ENCODE results near the gene HEMK1. TPM values are rescaled to one million over a fixed set of nuclear protein-coding genes. Genes with fewer than 3 reads are reported as not detected.
A peak's percentile ranks its signal among the peaks of the same experiment; 100 is the strongest.

Gene HEMK1
- total RNA-seq, 1 experiment from 2014 or later, result 12.5 TPM

DNA sequence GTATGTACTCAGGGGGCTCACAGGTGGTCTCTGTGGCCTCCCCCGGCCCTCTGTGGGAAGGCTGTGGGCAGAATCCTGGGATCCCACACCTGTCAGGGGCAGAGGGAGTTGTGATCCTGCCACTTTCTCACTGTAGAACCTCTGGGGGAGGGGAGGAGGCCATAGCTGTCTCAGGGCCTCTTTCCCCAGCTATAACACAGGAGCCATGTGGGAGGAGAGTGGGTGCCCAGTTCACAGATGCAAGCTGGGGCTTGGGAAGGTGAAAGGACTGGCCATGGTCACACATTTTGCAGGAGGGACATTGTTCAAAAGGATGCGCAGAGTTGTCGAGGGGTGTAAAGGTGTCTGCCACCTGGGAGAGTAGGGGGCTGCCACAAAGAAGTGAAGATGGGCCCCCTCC is 59.3 kb downstream of the HEMK1 start:
- Histone ChIP-seq H2BK15ac (ENCODE audit: low read depth, low read length) (no peak overlapping the region), H2BK120ac (ENCODE audit: low read depth, low read length, poor library complexity, severe bottlenecking) (no peak overlapping the region)

More for the DNA sequence above, 59.3 kb downstream of the HEMK1 start:
- no peak overlapping the region for H3K14ac ChIP-seq (ENCODE audit: insufficient read depth, low read length)
- H3K27me3 ChIP-seq (ENCODE audit: insufficient read depth, low read length), result no peaks in the 10 kb centered on the region
- H2AK5ac ChIP-seq (ENCODE audit: insufficient read length, low read length), result no peak overlapping the region
- no peak overlapping the region for H3K23ac ChIP-seq (ENCODE audit: insufficient read length, low read depth, low read length)
- H3K9me3 ChIP-seq (ENCODE audit: control insufficient read depth, low read depth, low read length), result no peaks in the 10 kb centered on the region
- no peak overlapping the region for H3T11ph ChIP-seq (ENCODE audit: low read length)
- H4K8ac ChIP-seq (replicated peaks; ENCODE audit: insufficient read length, low read depth, low read length), result no peak overlapping the region
- peaks cover 2% of the 10 kb centered on the region for H3K79me1 ChIP-seq (ENCODE audit: insufficient read depth, low read depth, low read length, poor library complexity, severe bottlenecking)
- WGBS (ENCODE audit: extremely low coverage, insufficient read length, low lambda C conversion rate), result no CpG with 5 or more reads among the region's 3 CpGs
- Mint-ChIP-seq H3K27me3 (ENCODE audit: low read depth) (no peaks in the 10 kb centered on the region), H3K27ac (peak overlapping the region in 2 of 3 experiments; percentile 39 to 90; a peak in 1 of 7 replicates), H3K4me3 (no peak overlapping the region), H3K4me1 (peaks cover 47 to 51% of the 10 kb centered on the region in 2 experiments), H3K9me3 (no peaks in the 10 kb centered on the region), H3K36me3 (ENCODE audit: insufficient read depth in 1 of 3, low read depth in 3 of 3) (peaks cover 0 to 10% (median 6%) of the 10 kb centered on the region in 3 experiments; a peak in 5 of 7 replicates)
- H3K23me2 ChIP-seq (ENCODE audit: insufficient read length, low read depth, low read length, poor library complexity, severe bottlenecking), result no peaks in the 10 kb centered on the region
- no peak overlapping the region for H3K4me2 ChIP-seq (ENCODE audit: insufficient read depth, insufficient read length, low read length)
- H2BK5ac ChIP-seq (ENCODE audit: insufficient read length, low read length), result no peak overlapping the region
- H4K91ac ChIP-seq (ENCODE audit: insufficient read length, low read depth, low read length), result no peak overlapping the region
- no peak overlapping the region for H4K5ac ChIP-seq (ENCODE audit: insufficient read length, low read depth, low read length)
- H3K4ac ChIP-seq (ENCODE audit: low read depth, low read length), result no peak overlapping the region
- H3K9ac ChIP-seq (ENCODE audit: extremely low read depth, insufficient read length, low read length), result no peak overlapping the region
- 0 out of 2 replicates have a peak, but pooled peaks cover 2% of the 10 kb centered on the region for H3K79me2 ChIP-seq (ENCODE audit: insufficient read depth, low read length)
- H3K27ac ChIP-seq (ENCODE audit: insufficient read length, low read depth, low read length), result no peak overlapping the region
- DNase-seq, result no peak
- no peak overlapping the region for H2AFZ ChIP-seq (ENCODE audit: low read length)
- H4K20me1 ChIP-seq (ENCODE audit: control insufficient read depth, insufficient read depth, insufficient read length), result no peaks in the 10 kb centered on the region
- H3K4me1 ChIP-seq (ENCODE audit: insufficient read depth, low read length), result no peaks in the 10 kb centered on the region; the same call in 1 of the 2 replicates
- H3K18ac ChIP-seq (ENCODE audit: insufficient read length, low read depth, low read length), result no peak overlapping the region
- TF ChIP-seq, protein P1, sequence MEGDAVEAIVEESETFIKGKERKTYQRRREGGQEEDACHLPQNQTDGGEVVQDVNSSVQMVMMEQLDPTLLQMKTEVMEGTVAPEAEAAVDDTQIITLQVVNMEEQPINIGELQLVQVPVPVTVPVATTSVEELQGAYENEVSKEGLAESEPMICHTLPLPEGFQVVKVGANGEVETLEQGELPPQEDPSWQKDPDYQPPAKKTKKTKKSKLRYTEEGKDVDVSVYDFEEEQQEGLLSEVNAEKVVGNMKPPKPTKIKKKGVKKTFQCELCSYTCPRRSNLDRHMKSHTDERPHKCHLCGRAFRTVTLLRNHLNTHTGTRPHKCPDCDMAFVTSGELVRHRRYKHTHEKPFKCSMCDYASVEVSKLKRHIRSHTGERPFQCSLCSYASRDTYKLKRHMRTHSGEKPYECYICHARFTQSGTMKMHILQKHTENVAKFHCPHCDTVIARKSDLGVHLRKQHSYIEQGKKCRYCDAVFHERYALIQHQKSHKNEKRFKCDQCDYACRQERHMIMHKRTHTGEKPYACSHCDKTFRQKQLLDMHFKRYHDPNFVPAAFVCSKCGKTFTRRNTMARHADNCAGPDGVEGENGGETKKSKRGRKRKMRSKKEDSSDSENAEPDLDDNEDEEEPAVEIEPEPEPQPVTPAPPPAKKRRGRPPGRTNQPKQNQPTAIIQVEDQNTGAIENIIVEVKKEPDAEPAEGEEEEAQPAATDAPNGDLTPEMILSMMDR (conservative IDR thresholded peaks at IDR 0.05), result no peak
- no peak overlapping the region for H2BK12ac ChIP-seq (ENCODE audit: insufficient read length, low read depth, low read length)
- no peak overlapping the region for H3K56ac ChIP-seq (ENCODE audit: insufficient read length, low read depth, low read length)
- no peak overlapping the region for H2BK20ac ChIP-seq (ENCODE audit: low read depth, low read length, poor library complexity, severe bottlenecking)

All from H9 (cell line).